HG03095 (cell line): ENCODE measurements around the gene EIF3F.

ENCODE experiments used
- ATAC-seq: cut with Tn5 transposase; IDR thresholded peaks from one replicate; pipeline ENCODE4 v1.9.1; 2021; ENCODE audit warnings: moderate library complexity; ENCODE audit not compliant: unreplicated experiment

Gene EIF3F

GRCh38 chr11:8038811-8039529 is 51.8 kb downstream of the EIF3F start:
- ATAC-seq = no peak

GRCh38 chr11:8039530-8040260 is 52.6 kb downstream of the EIF3F start:
- ATAC-seq = no peak

- no peak for ATAC-seq
These were observed 53.3 kb downstream of the EIF3F start for GRCh38 chr11:8040261-8040920.

GRCh38 chr11:8040921-8041285 is 53.8 kb downstream of the EIF3F start:
- ATAC-seq = no peak

GRCh38 chr11:8041576-8041975 is 54.4 kb downstream of the EIF3F start:
- no peak for ATAC-seq

GRCh38 chr11:8043756-8044155 is 56.6 kb downstream of the EIF3F start:
- ATAC-seq = no peak

- ATAC-seq = no peak
These were observed 58.7 kb downstream of the EIF3F start for GRCh38 chr11:8045839-8046238.

- ATAC-seq = no peak
These were observed 60.2 kb downstream of the EIF3F start for GRCh38 chr11:8047382-8047781.

- no peak for ATAC-seq
These were observed 61.9 kb downstream of the EIF3F start for GRCh38 chr11:8049084-8049483.
